GM12891 (cell line): ENCODE data around the gene ZC3H14.

Source experiments
- DNase-seq: peaks from one replicate; pipeline ENCODE4 v3.0.0; 2011; ENCODE audit warnings: low spot score; ENCODE audit not compliant: insufficient read length
- FAIRE-seq: peaks from 2 replicates; lab custom pipeline; 2011; peaks lifted over from hg19 to GRCh38; lab: Jason Lieb, UNC
- PAX5 ChIP-seq: IDR thresholded peaks from 2 replicates; pipeline ENCODE4 v1.6.1; 2011; ENCODE audit warnings: low read length, moderate library complexity, mild to moderate bottlenecking; ENCODE audit not compliant: insufficient read depth, severe bottlenecking
- POLR2A ChIP-seq: IDR thresholded peaks from 2 replicates; pipeline ENCODE4 v1.6.1; 2011; ENCODE audit warnings: low read depth, low read length, control low read depth
- POLR2AphosphoS5 ChIP-seq: IDR thresholded peaks from 2 replicates; pipeline ENCODE4 v1.6.1; 2011; ENCODE audit warnings: low read depth, low read length, control low read depth
- POU2F2 ChIP-seq: IDR thresholded peaks from 2 replicates; pipeline ENCODE4 v1.6.1; 2011; ENCODE audit warnings: low read depth, mild to moderate bottlenecking, control low read depth, low read length, moderate library complexity
- SPI1 ChIP-seq: IDR thresholded peaks from 2 replicates; pipeline ENCODE4 v1.6.1; 2011; ENCODE audit warnings: low read depth, low read length, control low read depth
- TAF1 ChIP-seq: IDR thresholded peaks from 2 replicates; pipeline ENCODE4 v1.6.1; 2011; ENCODE audit warnings: low read depth, low read length, control low read depth

The ZC3H14 gene

DNA sequence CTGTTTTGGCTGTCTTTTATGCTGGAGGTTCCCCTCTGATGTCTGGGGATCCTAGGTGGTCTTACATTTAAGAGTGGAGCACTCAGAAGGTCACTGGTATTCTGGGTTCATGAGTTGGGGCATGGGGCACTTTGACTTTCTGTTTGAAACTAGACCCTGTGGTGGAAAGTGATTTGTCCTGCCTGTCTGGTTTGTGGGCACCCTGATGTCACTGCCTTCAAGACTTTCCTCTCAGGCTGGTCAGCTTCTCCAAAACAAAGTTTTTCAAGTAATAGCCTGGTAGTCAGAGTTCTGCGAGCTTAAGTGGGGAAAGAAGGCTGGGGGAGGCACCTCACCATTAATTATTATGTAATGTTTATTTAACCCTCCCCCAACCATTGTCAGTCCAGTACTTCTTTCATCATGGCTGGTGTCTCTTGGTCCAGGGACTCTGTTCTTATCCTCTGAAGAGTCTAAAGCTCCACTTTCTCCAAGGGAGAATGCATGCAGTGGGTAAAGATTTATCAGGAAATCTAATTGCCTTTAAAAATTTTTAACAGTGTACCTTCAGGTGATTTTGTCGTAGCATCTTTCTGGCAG lies 35.3 kb downstream of the ZC3H14 start:
- TF ChIP-seq TAF1 (no peak), POLR2A (no peak), POU2F2 (no peak), POLR2AphosphoS5 (no peak), PAX5 (no peak), SPI1 (no peak)
- no peak for DNase-seq
- no peak for FAIRE-seq

DNA sequence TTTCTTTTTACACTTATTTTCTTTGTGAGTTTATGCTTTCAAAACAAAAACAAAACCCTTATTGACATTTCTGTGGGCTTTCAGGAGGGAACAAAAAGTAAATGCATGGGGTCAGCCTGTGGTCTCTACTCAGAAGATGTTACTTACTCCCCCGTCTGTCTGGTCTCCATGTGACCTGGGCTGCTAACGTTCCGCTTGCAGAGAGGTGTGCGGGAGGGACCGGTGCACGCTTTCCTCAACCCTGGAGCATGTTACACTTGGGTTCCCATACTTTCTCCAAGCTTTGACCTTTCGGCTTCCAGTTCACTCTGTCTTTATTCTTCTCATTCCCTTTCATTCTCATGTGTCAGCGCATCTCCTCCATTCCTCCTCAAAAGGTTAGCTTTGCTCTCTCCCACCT lies 36.5 kb downstream of the ZC3H14 start:
- FAIRE-seq (no peak), DNase-seq (no peak)
- TF ChIP-seq TAF1 (0 out of 2 replicates have a peak, but pooled peaks have one; percentile 16), PAX5 (no peak)

DNA sequence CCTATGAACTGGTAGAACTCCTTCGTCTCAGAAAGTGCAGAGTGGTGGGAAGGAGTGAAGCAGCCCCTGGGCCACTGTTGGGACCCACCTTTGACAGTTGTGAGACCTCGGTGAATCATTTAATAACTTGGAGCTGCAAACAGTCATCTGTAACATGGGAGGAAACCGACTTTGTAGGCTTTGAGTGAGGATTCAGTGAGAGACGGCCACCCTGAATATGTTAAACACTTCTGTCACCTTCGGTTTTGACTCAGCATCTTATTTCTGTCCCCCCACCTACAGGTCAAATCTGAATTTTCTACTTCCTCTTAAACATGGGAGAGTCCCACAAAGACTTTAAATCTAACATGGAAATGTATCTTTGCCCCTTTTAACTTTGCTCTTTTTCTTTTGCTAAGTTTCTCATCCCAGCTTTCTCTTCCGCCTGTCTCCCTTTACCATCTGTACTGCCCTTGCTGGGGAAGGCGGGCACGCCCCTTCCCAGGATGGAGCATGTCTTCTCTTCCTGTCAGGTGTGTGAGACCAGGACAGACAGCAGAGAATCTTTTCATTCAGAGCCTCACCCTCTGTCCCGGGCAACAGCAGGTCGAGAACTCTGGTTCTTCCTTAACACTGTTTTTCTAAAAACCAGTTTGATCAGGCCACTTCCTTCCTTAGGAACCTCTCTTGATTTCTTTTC lies 37.1 kb downstream of the ZC3H14 start:
- TF ChIP-seq PAX5 (no peak), POU2F2 (peak; percentile 93), SPI1 (peak; percentile 73)
- peak; percentile 91 for FAIRE-seq
- DNase-seq = peak; percentile 21

DNA sequence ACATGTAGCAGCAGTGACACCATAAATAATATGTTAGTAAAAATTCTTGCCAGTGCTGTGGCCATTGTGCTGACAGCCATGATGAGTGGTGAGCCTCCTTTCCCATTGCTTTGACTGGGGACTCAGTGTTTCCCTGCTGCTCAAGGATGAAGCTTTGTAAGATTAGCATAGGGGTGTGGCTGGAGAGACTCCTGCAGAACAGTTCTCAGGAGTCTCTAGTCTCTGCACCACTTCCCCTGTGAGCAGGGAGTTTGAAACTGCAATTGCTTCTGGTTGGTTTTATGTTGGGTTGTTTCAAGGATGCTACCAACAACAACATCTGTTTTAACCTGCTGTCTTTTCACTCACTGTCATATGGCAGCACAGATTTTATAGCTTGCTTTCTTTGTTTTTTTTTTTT lies 41.4 kb downstream of the ZC3H14 start:
- FAIRE-seq (no peak), DNase-seq (no peak)
- TF ChIP-seq POLR2A (no peak), SPI1 (peak; percentile 24; the same call in 1 of the 2 replicates)

DNA sequence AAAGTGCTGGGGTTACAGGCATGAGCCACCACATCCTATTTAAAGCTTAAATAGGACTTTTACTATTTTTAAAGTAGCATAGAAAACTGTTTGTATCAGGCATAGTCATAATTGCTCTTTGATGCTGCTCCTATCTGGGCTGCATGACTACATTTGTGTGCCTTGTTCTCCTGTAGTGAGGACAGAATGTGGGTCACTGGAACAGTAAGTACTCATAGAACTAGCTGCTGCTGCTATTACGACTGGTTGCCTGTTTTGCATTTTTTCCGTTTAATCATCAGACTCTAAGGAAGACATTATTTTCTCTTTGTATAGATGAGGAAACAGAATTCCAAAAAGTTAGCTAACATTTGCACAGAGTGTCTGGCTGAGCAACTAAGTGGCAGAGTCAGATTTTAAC lies 42.8 kb downstream of the ZC3H14 start:
- no peak for FAIRE-seq
- DNase-seq = no peak
- TF ChIP-seq TAF1 (no peak), SPI1 (no peak), PAX5 (no peak), POLR2AphosphoS5 (no peak), POU2F2 (no peak), POLR2A (no peak)

DNA sequence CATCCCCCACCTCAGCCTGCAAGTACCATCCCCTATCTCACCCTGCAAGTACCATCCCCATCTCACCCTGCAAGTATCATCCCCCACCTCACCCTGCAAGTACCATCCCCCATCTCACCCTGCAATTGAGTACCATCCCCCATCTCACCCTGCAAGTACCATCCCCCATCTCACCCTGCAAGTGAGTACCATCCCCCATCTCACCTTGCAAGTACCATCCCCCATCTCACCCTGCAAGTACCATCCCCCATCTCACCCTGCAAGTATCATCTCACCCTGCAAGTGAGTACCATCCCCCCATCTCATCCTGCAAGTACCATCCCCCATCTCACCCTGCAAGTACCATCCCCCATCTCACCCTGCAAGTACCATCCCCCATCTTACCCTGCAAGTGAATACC lies 45.0 kb downstream of the ZC3H14 start:
- TF ChIP-seq TAF1 = no peak
- TF ChIP-seq SPI1 = no peak
- no peak for TF ChIP-seq POU2F2
- TF ChIP-seq POLR2AphosphoS5 = no peak
- TF ChIP-seq POLR2A = no peak
- no peak for TF ChIP-seq PAX5
- DNase-seq (no peak), FAIRE-seq (peak; percentile 41)

DNA sequence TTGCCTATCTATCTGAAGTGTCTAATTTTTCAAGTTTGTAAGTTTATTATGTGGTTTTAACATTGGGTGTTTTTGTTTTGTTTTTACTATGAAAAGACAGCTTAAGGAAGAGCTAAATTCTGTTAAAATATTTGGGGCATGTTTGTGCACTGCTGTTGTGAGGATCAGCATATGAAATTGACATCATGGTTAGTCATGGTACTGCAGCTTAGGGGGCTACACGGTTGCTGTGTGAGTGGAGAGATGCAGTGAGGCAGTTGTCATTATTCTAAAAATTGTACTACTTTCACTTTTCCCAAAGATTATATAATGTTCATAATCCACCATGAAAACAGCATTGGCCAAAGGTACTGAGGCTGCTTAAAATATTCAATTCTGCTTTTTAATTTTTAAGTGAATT lies 49.0 kb downstream of the ZC3H14 start:
- TF ChIP-seq POU2F2 = no peak
- TF ChIP-seq SPI1 = no peak
- no peak for TF ChIP-seq POLR2AphosphoS5
- TF ChIP-seq TAF1 = no peak
- no peak for TF ChIP-seq POLR2A
- no peak for TF ChIP-seq PAX5
- DNase-seq (no peak), FAIRE-seq (no peak)

DNA sequence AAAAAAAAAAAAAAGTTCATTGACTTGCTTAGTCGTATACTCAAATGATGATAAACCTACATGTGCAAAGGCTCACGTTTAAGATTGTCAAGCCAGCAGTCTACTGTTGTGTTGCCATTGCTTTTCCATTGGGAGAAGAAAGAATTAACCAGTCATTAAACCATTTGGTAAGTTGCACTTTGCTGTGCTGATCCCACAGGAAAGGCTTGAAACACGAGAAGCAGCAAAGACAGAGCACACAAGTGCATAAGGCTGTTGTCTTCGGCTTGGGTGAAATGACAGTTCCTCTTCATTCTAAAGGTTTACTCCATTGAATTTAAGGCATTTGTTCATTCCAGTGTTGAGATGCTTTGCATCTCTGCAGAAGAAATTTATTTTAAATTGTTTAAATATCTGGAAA lies 50.1 kb downstream of the ZC3H14 start:
- no peak for FAIRE-seq
- no peak for DNase-seq
- no peak for TF ChIP-seq PAX5
- no peak for TF ChIP-seq POU2F2
- no peak for TF ChIP-seq SPI1
- TF ChIP-seq TAF1 = no peak
- no peak for TF ChIP-seq POLR2A
- TF ChIP-seq POLR2AphosphoS5 = no peak

DNA sequence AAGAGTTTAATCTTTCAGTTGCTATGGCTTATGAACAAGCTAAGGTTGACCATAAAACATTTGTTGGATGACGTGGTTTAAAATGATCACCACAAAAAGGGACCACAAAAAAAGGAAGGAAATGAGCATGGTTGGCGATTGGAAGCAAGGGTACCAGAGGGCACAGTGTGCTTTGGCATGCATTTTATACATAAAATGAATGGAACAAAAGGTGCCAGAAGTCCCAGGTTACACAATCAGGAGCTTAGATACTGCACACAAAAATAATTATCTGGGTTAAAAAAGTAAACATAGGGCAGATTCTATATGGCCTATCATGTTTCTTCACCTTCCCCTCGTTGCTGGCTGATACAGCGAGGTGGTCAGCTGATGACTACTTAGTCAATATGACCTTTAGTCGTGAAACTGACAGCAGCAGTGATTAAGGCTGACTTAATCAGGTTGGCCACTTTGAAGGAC lies 50.7 kb downstream of the ZC3H14 start:
- no peak for DNase-seq
- TF ChIP-seq PAX5 = no peak
- no peak for TF ChIP-seq POLR2AphosphoS5
- TF ChIP-seq POU2F2 = no peak
- TF ChIP-seq TAF1 = no peak
- no peak for TF ChIP-seq POLR2A
- TF ChIP-seq SPI1 = no peak
- no peak for FAIRE-seq

DNA sequence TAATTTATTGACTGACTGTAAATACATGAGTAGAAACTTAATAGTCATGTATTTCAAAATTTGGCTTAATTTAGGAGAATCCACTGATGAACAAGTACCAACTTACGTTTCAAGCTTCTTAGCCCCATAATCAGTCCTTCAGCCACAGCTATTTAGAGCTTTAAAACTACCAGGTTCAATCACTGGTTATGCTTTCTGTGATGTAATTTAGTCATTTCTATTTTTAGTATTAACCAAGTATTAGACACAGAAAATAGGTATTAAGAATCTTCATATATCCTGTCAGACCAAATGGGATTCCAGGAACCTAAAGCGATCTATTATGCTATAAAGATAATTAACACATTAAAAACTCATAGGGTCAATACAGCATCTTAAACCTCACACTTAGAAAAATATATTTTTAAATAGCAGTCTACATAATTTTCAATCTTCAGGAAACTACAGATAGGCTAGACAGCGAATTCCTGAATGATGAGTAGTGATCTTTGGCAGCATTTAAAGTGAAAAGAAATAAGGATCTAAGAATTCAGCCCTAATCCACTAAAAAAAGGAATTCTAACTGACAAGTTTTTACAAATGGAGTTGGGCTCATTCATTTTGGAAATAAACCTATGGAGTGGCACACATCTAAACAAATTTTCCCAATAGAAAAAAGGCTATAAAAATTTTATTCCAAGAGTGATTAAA lies 51.5 kb downstream of the ZC3H14 start:
- FAIRE-seq = no peak
- no peak for DNase-seq
- TF ChIP-seq TAF1 = no peak
- no peak for TF ChIP-seq PAX5
- no peak for TF ChIP-seq POLR2AphosphoS5
- no peak for TF ChIP-seq SPI1
- TF ChIP-seq POLR2A = no peak
- no peak for TF ChIP-seq POU2F2
